GM21526 (cell line): ENCODE results near the gene CNNM3.
"Not testable (repeated sequence)": the region's sequence is repeated elsewhere in the genome, so short reads cannot be mapped to it uniquely, and the experiment has no call there.

ENCODE experiments used
- ATAC-seq: cut with Tn5 transposase; IDR thresholded peaks from one replicate; pipeline ENCODE4 v1.9.1; 2021; ENCODE audit warnings: moderate library complexity; ENCODE audit not compliant: unreplicated experiment, low FRiP score

CNNM3 gene

DNA sequence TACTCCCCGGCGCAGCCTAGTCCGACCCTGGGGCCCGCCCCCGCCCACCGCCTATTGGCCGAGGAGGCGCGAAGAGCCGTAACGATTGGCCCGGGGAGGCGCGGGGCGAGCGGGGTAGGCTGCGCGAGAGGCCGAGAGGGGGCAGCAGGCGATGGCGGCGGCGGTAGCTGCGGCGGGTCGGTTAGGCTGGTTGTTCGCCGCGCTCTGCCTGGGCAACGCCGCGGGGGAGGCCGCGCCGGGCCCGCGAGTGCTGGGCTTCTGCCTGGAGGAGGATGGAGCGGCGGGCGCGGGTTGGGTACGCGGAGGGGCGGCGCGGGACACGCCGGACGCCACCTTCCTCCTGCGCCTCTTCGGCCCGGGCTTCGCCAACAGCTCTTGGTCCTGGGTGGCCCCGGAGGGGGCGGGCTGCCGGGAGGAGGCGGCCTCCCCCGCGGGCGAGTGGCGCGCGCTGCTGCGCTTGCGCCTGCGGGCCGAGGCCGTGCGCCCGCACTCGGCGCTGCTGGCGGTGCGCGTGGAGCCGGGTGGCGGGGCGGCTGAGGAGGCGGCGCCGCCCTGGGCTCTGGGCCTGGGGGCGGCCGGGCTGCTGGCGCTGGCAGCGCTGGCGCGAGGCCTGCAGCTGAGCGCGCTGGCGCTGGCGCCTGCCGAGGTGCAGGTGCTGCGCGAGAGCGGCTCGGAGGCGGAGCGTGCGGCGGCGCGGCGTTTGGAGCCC, at the start of gene CNNM3:
CNNM3 (plus strand) TSS at position 142 of the 709 bp plus-strand sequence; CDS start at position 152, 10 bp downstream.
- ATAC-seq = peak; percentile 72

- ATAC-seq = no peak
These were observed 48.8 kb upstream of the CNNM3 start for GRCh38 chr2:96767135-96767871.

DNA sequence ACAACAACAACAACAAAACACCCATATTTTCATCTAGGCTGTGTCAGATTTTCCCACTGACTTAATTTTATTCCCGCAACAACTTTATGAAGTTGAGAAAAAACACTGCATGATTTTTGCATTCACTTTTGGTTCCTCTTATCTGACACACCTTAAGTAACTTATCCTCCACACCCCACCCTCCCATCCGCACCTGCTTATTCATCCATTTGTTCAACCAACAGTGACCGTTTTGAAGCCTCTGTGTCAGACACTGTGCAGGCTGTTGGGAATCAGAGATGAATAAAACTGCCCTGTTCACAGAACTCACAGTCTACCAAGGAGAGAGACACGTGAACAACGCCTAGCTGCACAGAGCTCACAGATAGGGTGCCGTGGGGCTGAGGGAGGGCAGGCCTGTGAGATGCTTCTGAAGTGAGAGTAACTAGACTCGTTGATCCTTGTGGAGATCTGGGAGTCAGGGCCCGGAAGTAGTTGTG, 47.9 kb upstream of the CNNM3 start:
- ATAC-seq = no peak

DNA sequence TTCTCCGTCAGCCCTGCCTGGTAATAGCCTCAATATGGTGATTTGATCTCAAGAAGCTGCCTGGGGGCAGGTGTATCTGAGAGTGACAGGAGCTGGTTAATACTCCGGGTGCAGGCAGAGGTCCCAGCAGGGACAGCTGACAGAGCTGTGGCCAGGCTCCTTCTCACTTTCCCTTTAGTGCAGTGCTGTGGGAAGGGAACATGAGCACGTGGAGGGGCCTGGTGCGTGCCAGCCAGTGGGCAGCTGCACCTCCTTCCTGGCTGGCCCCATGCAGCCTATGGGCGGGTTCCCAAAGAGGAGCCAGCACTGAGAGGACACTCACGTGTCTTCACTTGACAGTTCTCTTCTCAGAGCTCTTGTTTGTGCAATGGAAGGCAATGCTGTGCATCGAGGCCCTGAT, 46.3 kb upstream of the CNNM3 start:
- no peak for ATAC-seq

DNA sequence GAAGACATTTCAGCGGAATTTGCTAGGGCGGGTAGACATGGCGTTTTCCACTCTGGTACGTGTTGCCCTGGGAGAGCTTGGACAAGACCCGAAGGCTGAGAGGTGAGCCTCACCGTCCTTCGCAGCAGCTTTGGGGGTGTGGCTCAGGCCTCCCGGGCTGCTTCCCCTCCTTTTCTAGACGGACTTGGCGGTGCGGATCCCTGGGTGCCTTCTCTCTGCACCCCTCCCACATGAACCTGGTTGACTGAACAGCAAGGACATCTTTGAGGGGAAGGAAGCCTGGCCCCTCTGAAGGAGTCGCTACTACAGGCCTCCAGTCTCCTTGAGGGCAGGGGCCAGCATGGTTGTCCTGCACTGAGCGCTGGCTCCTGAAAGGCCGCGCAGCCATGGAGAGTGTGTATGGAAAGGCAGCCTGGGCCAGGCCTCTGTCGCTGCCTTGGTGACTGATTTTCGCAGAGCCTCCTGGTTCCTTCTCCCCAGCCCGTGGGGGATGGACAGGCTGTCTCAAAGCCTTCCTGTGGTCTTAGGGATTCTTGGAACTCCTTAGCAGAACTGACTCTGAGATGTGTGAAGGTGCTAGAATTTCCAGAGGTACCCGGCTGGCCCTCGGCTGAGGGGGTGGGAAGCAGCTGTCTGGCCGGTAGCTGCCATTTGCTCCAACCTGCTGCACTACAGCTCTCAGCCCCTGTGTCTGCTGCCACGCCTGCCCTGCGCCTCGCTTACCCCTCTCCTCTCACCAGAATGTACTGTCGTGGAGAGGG, 45.4 kb upstream of the CNNM3 start:
- ATAC-seq = no peak

GRCh38 chr2:96771796-96772618, 44.1 kb upstream of the CNNM3 start:
- no peak for ATAC-seq

- ATAC-seq = no peak
These were observed 43.0 kb upstream of the CNNM3 start for GRCh38 chr2:96772903-96773671.

DNA sequence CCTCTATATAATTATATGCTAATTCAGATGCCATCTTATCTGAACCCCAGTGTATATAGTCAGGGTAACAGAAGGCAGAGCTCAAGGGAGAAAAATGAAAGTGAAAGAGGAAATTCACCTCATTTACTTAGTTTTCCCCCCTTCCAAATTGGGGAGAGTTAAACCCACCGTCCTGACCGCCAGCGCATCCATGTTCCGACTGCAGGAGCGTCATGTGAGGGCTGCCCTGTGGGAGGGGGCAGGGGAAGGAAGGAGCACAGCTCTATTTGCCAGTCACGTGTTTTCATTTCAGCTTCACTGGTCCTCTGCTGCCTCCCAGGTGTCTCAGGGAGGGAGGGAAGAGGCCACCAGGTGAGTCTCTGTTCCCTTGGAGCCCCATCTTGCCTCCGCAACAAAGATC, 42.1 kb upstream of the CNNM3 start:
- ATAC-seq = no peak

DNA sequence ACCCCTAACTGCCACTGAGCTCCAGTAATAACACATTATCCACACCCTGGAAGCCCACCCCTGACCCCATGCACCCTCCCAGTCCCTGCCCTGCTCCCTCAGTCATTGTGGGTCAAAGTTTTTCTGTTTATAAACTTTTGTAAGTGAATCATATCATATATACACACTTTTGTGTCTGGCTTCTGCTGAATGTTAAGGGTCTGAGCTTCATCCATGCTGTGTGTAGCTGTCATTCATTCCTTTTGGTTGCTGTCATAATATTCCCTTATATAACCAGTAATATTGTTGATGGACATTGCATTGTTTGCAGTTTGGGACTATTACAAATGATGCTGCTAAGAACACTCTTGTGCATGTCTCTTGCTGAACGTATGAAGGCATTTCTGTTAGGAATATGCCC, 40.9 kb upstream of the CNNM3 start:
- ATAC-seq = no peak

- ATAC-seq = no peak
These were observed 32.7 kb upstream of the CNNM3 start for GRCh38 chr2:96783388-96783787.

DNA sequence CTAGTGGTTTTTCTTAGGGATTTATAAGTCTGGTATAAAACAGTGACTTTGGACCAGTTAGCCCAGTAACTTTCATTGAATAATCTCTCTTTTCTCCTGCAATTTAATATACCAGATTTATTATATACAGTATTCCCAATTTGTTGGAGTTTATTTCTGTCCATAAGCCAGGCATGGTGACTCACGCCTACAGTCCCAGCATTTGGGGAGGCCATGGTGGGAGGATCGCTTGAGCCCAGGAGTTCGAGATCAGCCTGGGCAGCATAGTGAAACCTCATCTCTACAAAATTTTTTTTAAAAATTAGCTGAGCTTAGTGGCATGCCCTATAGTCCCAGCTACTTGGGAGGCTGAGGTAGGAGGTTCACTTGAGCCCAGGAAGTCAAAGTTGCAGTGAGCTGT, 28.7 kb upstream of the CNNM3 start:
- no peak for ATAC-seq

- ATAC-seq = no peak
These were observed 27.4 kb upstream of the CNNM3 start for GRCh38 chr2:96788442-96789244.

DNA sequence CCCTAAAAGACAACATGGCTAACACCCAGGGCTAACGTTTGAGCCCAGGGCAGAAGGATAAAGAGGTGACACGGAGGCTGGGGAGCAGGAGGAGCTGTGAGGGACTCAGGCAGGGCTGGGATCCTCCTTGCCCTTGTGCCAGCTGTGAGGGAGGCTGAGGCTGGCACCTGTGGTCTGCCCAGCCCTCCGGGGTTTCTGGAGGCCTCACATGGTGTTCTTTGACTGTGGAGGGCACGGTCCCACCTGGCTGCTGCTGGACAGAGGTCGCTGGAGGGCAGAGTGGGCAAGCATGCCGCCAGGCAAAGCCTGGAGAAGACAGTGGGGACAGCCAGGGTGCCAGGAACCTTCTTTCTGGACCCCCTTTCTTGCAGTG, 26.8 kb upstream of the CNNM3 start:
- no peak for ATAC-seq

DNA sequence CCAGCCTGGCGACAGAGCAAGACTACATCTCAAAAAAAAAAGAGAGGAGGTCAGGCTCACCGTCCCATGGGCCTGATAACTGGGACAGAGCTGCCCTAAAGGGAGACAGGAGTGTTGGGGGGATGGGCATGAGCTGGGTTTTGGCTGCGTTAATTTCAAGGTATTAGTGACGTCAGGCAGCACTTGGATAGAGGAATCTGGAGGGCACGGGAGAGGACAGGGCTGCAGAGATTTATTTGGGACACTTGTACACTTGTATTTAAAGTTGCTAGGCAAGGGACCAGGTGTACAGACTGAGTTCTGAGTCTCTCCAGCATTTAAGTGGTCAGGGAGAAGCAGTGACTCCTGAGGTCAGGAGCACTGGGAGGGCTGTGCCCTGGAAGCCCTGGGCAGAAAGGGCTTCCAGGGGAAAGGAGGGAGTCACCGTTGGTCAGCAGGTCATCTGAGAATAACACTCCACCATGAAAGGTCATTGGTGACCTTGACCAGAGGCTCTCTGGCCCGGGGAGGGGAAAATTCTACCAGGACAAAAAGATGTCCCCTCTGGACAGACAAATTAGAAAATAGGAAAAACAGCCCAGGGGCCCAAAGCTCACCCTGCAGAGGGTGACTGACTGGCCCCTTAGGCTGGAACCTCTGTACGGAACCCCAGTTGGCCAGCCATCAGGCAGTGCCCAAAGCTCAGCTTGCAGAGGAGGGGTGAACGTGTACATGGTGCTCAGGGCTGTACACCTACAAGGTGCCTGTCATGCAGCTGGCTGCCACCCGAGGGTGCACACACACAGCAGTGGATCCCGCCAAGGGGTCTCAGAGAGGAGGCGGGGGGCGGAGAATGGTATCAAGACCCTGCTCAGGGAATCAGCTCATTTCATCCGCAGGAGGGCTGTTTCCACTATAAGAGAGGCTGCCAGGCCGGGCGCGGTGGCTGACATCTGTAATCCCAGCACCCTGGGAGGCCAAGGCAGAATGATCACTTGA, 23.0 kb upstream of the CNNM3 start:
- no peak for ATAC-seq

DNA sequence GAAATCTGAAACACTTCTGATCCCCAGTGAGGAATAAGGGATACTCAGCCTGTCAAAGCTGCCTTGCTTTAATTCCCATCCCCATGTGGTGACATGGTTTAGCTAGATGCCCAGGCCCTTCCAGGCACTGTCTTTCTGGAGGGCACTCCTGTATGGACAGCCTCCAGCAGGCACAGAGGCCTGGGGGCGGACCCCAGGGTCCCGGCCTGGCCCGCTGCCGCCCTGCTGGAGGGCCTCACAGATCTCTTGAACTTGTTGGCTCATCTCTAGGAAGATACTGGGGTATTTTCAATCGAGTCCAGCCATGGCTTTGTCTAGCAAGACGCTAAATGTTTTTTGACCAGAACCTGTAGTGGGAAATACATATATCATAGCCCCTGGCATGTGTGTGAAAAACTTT, 21.0 kb upstream of the CNNM3 start:
- ATAC-seq = no peak

DNA sequence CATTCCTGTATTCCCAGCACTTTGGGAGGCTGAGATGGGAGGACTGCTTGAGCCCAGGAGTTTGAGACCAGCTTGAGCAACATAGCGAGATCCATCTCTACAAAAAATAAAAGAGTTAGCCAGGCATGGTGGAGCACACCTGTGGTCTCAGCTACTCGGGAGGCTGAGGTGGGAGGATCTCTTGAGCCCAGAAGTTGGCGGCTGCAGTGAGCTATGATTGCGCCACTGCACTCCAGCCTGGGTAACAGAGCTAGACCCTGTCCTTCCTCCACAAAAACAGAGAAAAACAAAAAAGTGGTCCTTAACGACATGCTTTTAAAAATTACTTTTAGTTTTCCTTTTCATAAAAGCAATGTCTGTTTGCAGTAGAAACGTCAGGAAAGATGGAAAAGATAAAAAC, 19.6 kb upstream of the CNNM3 start:
- not testable (repeated sequence) for ATAC-seq

DNA sequence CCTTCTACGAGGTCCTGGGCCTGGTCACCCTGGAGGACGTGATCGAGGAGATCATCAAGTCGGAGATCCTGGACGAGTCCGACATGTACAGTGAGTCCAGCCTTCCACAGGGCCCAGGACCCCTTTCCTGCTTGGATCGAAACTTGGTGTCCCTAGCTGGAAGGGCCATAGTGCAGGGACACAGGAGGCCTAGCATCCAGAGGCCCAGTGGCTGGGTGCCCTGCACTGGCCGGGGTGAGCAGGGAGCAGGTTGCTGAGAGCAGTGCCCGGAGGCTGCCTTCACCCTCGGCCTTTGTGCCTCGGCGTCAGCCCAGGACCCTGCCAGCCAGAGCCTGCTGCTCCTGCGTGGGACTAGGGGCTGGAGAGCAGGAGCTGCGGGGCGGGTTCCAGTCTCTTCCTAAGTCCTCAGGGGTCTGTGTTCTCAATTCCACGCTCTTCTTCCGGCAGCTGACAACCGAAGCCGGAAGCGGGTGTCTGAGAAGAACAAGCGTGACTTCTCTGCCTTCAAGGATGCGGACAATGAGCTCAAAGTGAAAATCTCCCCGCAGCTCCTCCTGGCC, 18.9 kb upstream of the CNNM3 start:
- no peak for ATAC-seq
